HepG2 (cell line): ENCODE results near the gene OSBPL1A. TPM values are rescaled to one million over a fixed set of nuclear protein-coding genes. Genes with fewer than 3 reads are reported as not detected.

Experiments
- ATAC-seq: fragments of 200-7000 bp; cut with Tn5 transposase; 3 replicates; pipeline ENCODE4 v1.9.1; 2020; ENCODE audit warnings: mild to moderate bottlenecking, moderate library complexity
- BruUV-seq: library from RNA; stranded (reverse); fragments of 400-500 nt; replicated peaks from 2 replicates; lab custom pipeline; 2021; lab: Mats Ljungman, UMichigan
- CTCF ChIA-PET: fragments of 300-600 bp; formaldehyde crosslinking; extraction: SDS; loops from one replicate; lab custom pipeline; 2021; ENCODE audit warnings: low total read pairs, inconsistent platforms, low intra/inter-chr PET ratio; lab: Yijun Ruan, JAX
- POLR2A ChIA-PET: fragments of 350-600 bp; sonication (Branson Sonifier 250); formaldehyde crosslinking; loops from one replicate; lab custom pipeline; 2020; ENCODE audit warnings: antibody characterized with exemption, inconsistent platforms; lab: Yijun Ruan, JAX
- DNase-seq: peaks from one replicate; pipeline ENCODE4 v3.0.0-alpha.2; 2015; ENCODE audit warnings: low spot score
- FAIRE-seq: peaks from 3 replicates; lab custom pipeline; 2011; peaks lifted over from hg19 to GRCh38; lab: Jason Lieb, UNC
- H2AFZ ChIP-seq: one replicate; pipeline ENCODE4 v1.6.1; 2011; ENCODE audit warnings: low read length, inconsistent platforms
- H3K27ac ChIP-seq: fragments of 300-600 bp; 3 replicates; pipeline ENCODE4 v1.8.0; 2011; ENCODE audit warnings: mixed run types, mild to moderate bottlenecking, mixed read lengths, low read length, inconsistent platforms; ENCODE audit not compliant: insufficient read depth; ENCODE audit errors: extremely low read length
- H3K27me3 ChIP-seq, 2 experiments: fragments of 200-600 bp in 1 of 2; 2 replicates in 1 of 2; 3 replicates in 1 of 2; pipeline versions ENCODE4 v1.6.0 to v1.8.0; 2011; ENCODE audit warnings: low read length in 2 of 2, mild to moderate bottlenecking in 2 of 2, moderate library complexity in 2 of 2, inconsistent platforms in 1 of 2; ENCODE audit not compliant: insufficient read depth in 2 of 2, control insufficient read depth in 1 of 2
- H3K36me3 ChIP-seq, 2 experiments: fragments of 200-600 bp in 1 of 2; replicated peaks in 1 of 2; 2 replicates in 1 of 2; 3 replicates in 1 of 2; pipeline versions ENCODE4 v1.5.1 to v1.8.0; 2011; ENCODE audit warnings: low read length in 2 of 2, inconsistent platforms in 1 of 2; ENCODE audit not compliant: insufficient read depth in 2 of 2, control insufficient read depth in 1 of 2
- H3K4me1 ChIP-seq: 2 replicates; pipeline ENCODE4 v1.5.1; 2012; ENCODE audit warnings: low read length, inconsistent platforms; ENCODE audit not compliant: insufficient read depth
- H3K4me2 ChIP-seq: 2 replicates; pipeline ENCODE4 v1.6.0; 2011; ENCODE audit warnings: low read depth, low read length, inconsistent platforms
- H3K4me3 ChIP-seq, 3 experiments: fragments of 200-600 bp in 1 of 3; sonication (generic), shearing (Covaris generic) in 1 of 3; replicated peaks in 1 of 3; 2 replicates each; pipeline ENCODE4 v1.5.1; 2011 to 2016; ENCODE audit warnings: low read length in 3 of 3, inconsistent platforms in 2 of 3, low read depth in 2 of 3, mild to moderate bottlenecking in 2 of 3, control low read depth in 1 of 3, mixed read lengths in 1 of 3; ENCODE audit not compliant: insufficient read depth in 1 of 3
- H3K79me2 ChIP-seq: one replicate; pipeline ENCODE4 v1.6.1; 2011; ENCODE audit warnings: low read length, inconsistent platforms; ENCODE audit not compliant: insufficient read depth
- H3K9ac ChIP-seq: 2 replicates; pipeline ENCODE4 v1.6.0; 2011; ENCODE audit warnings: mild to moderate bottlenecking, low read depth, low read length, inconsistent platforms; ENCODE audit not compliant: insufficient read depth
- H3K9me3 ChIP-seq: 2 replicates; pipeline ENCODE4 v1.5.1; 2012; ENCODE audit warnings: mild to moderate bottlenecking, low read length
- H4K20me1 ChIP-seq: 2 replicates; pipeline ENCODE4 v1.6.0; 2011; ENCODE audit warnings: inconsistent platforms, mild to moderate bottlenecking, low read length, moderate library complexity; ENCODE audit not compliant: insufficient read depth
- ARNT2 ChIP-seq: sonication (generic); formaldehyde crosslinking; IDR thresholded peaks from 2 replicates; pipeline ENCODE4 v1.8.0; 2022; ENCODE audit warnings: mild to moderate bottlenecking, low read depth, missing genetic modification reagents, moderate library complexity
- POLR2G ChIP-seq: fragments of 200-400 bp; formaldehyde crosslinking; IDR thresholded peaks from 2 replicates; pipeline ENCODE4 v1.6.1; 2018; ENCODE audit warnings: mild to moderate bottlenecking, low read depth, low read length, moderate library complexity
- TCF7L2 ChIP-seq: IDR thresholded peaks from 2 replicates; pipeline ENCODE4 v1.6.1; 2011; ENCODE audit warnings: mild to moderate bottlenecking, low read depth, low read length, moderate library complexity
- THYN1 ChIP-seq: sonication (generic); formaldehyde crosslinking; IDR thresholded peaks from 2 replicates; pipeline ENCODE4 v1.8.1; 2023; ENCODE audit warnings: low read depth, mild to moderate bottlenecking, moderate library complexity, missing genetic modification reagents, borderline replicate concordance
- ZNF180 ChIP-seq: sonication (generic); formaldehyde crosslinking; IDR thresholded peaks from 2 replicates; pipeline ENCODE4 v1.4.0; 2020; ENCODE audit warnings: low read depth, missing genetic modification reagents, borderline replicate concordance
- ZNF761 ChIP-seq: sonication (generic); formaldehyde crosslinking; conservative IDR thresholded peaks from 2 replicates; pipeline ENCODE4 v1.4.0; 2020; ENCODE audit warnings: mild to moderate bottlenecking, missing genetic modification reagents
- ZNF766 ChIP-seq: sonication (generic); formaldehyde crosslinking; IDR thresholded peaks from 2 replicates; pipeline ENCODE4 v1.5.0; 2020; ENCODE audit warnings: missing genetic modification reagents, borderline replicate concordance
- ZSCAN21 ChIP-seq: sonication (generic); formaldehyde crosslinking; IDR thresholded peaks from 2 replicates; pipeline ENCODE4 v1.8.0; 2022; ENCODE audit warnings: mild to moderate bottlenecking, missing genetic modification reagents, moderate library complexity, borderline replicate concordance
- WGBS: methylation state at CpG from one replicate; pipeline ENCODE4 v1.1.6; 2017; ENCODE audit warnings: low lambda C conversion rate; 5-methylcytosine and 5-hydroxymethylcytosine counted together
- in situ Hi-C: cut with HindIII; loops from 2 replicates; pipeline ENCODE4 v1.10.0; 2017; ENCODE audit warnings: low pct_unique_long_range_greater_than_20kb; ENCODE audit not compliant: extremely low pct_ligation_motif_present
- intact Hi-C: fragments of 100-400 bp; cut with micrococcal nuclease; formaldehyde crosslinking; loops from one replicate; pipeline ENCODE4 v1.10.0; 2022; ENCODE audit not compliant: unreplicated experiment
- polyA plus RNA-seq, 8 experiments: library from polyadenylated mRNA; depleted of rRNA in 3 of 8; stranded (reverse) in 7 of 8; unstranded in 1 of 8; fragments of >200 nt; fragmentation: Illumina TruSeq in 4 of 8; extraction: Trizol in 4 of 8; gene quantifications; 2 replicates each; pipeline versions ENCODE4 v1.2.1 to v1.2.3, GENCODE V29; 2011 to 2016; ENCODE audit warnings: low read depth in 4 of 8, missing spikeins in 1 of 8, mixed read lengths in 1 of 8; ENCODE audit not compliant: insufficient read depth in 1 of 8
- total RNA-seq, 5 experiments: library from RNA; depleted of rRNA; stranded (reverse); fragments of >200 nt; fragmentation: Illumina TruSeq; extraction: Trizol; gene quantifications; 2 replicates each; pipeline ENCODE4 v1.2.3, GENCODE V29; 2016; ENCODE audit warnings: low read depth in 1 of 5
- TF ChIP-seq, protein P1 (sequence below), 2 experiments: fragments of 450-650 bp in 1 of 2; sonication (generic) in 1 of 2; formaldehyde crosslinking in 1 of 2; IDR thresholded peaks; 2 replicates each; pipeline versions ENCODE4 v1.6.1 to v1.8.0; 2016 to 2022; ENCODE audit warnings: antibody characterized with exemption in 1 of 2, mild to moderate bottlenecking in 1 of 2, missing genetic modification reagents in 1 of 2
- TF ChIP-seq, protein P2 (sequence below): IDR thresholded peaks from 2 replicates; pipeline ENCODE4 v1.6.1; 2016; ENCODE audit warnings: missing genetic modification reagents, missing compliant biosample characterization

OSBPL1A gene
- total and polyA plus RNA-seq, 2 of the 13 experiments (the other 11 are each of a cell fraction or from before 2014, with no cell fraction given) = 0.02 TPM; not detected in 1

DNA sequence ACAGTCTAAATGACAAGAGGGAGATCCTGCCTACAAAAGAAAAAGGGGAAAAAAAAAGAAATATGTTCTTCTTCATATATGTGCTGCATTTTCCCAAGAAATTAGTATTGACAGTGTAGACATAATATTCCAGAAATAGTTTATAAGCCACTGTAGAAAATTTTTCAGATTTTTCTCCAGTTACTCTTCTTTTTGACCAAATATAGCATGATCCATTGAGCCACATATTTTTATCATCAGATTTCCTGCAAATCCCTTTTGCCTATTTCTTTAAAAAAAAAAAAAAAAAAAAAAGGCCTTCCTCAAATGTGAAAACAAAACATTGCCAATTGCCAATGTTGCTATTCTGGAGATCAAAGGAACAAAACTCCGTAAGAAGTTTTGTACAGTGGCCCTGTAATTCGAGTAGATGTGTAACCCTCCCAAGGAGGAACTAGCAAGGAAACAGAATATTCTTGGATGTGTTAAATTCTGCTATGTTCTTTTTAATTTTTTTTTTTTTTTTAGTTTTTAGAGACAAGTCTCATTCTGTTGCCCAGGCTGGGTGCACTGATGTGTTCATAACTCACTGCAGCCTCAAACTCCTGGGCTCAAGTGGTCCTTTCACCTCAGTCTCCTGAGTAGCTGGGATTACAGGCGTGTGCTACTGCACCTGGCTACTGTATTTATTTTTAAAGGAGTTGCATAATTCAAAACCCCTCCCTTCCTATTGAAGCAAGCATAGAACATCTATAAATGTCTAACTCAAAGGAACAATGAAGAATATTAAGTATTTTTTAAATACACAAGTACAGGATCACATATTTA lies 271.3 kb downstream of the OSBPL1A start:
- intact Hi-C loops = no loop called here
- H3K4me1 ChIP-seq = no peaks in the 10 kb centered on the region
- H3K4me2 ChIP-seq = no peak overlapping the region
- no peak for FAIRE-seq
- H3K4me3 ChIP-seq = no peak overlapping the region
- no peaks in the 10 kb centered on the region for H3K9me3 ChIP-seq
- 81% methylated on average over 3 of the region's 3 CpGs for WGBS
- no peak overlapping the region for H3K9ac ChIP-seq
- no peak overlapping the region for H3K27ac ChIP-seq
- no peaks in the 10 kb centered on the region for H3K27me3 ChIP-seq
- in situ Hi-C loops = no loop called here
- DNase-seq = no peak
- H4K20me1 ChIP-seq = no peaks in the 10 kb centered on the region
- no peak for ATAC-seq
- ChIA-PET CTCF (no interaction called here), POLR2A (no interaction called here)
- H2AFZ ChIP-seq = no peak overlapping the region
- peaks cover 3 to 19% of the 10 kb centered on the region in 2 experiments; a peak in 4 of 5 replicates for H3K36me3 ChIP-seq
- no TSS peak for BruUV-seq
- no peaks in the 10 kb centered on the region for H3K79me2 ChIP-seq
- TF ChIP-seq ZNF180 (CRISPR knock-in tag) (no peak), ZNF766 (CRISPR knock-in tag) (no peak), POLR2G (no peak), ZSCAN21 (no peak), ZNF761 (CRISPR knock-in tag) (no peak), THYN1 (CRISPR knock-in tag) (no peak), TCF7L2 (no peak), ARNT2 (CRISPR knock-in tag) (no peak)
- TF ChIP-seq, protein P1, sequence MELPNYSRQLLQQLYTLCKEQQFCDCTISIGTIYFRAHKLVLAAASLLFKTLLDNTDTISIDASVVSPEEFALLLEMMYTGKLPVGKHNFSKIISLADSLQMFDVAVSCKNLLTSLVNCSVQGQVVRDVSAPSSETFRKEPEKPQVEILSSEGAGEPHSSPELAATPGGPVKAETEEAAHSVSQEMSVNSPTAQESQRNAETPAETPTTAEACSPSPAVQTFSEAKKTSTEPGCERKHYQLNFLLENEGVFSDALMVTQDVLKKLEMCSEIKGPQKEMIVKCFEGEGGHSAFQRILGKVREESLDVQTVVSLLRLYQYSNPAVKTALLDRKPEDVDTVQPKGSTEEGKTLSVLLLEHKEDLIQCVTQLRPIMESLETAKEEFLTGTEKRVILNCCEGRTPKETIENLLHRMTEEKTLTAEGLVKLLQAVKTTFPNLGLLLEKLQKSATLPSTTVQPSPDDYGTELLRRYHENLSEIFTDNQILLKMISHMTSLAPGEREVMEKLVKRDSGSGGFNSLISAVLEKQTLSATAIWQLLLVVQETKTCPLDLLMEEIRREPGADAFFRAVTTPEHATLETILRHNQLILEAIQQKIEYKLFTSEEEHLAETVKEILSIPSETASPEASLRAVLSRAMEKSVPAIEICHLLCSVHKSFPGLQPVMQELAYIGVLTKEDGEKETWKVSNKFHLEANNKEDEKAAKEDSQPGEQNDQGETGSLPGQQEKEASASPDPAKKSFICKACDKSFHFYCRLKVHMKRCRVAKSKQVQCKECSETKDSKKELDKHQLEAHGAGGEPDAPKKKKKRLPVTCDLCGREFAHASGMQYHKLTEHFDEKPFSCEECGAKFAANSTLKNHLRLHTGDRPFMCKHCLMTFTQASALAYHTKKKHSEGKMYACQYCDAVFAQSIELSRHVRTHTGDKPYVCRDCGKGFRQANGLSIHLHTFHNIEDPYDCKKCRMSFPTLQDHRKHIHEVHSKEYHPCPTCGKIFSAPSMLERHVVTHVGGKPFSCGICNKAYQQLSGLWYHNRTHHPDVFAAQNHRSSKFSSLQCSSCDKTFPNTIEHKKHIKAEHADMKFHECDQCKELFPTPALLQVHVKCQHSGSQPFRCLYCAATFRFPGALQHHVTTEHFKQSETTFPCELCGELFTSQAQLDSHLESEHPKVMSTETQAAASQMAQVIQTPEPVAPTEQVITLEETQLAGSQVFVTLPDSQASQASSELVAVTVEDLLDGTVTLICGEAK (IDR thresholded peaks at IDR 0.05) = no peak
- TF ChIP-seq, protein P1 (CRISPR knock-in tag; IDR thresholded peaks at IDR 0.05) = no peak
- TF ChIP-seq, protein P2, sequence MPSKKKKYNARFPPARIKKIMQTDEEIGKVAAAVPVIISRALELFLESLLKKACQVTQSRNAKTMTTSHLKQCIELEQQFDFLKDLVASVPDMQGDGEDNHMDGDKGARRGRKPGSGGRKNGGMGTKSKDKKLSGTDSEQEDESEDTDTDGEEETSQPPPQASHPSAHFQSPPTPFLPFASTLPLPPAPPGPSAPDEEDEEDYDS = no peak
